Measurements from ENCODE around the gene MRM1. TPM values are rescaled to one million over a fixed set of nuclear protein-coding genes. Genes with fewer than 3 reads are reported as not detected.

Gene MRM1, protein sequence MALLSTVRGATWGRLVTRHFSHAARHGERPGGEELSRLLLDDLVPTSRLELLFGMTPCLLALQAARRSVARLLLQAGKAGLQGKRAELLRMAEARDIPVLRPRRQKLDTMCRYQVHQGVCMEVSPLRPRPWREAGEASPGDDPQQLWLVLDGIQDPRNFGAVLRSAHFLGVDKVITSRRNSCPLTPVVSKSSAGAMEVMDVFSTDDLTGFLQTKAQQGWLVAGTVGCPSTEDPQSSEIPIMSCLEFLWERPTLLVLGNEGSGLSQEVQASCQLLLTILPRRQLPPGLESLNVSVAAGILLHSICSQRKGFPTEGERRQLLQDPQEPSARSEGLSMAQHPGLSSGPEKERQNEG
- total RNA-seq, result 10 to 100 TPM in 2 of 4 donors, 1 to 10 TPM in 2; 8.8 to 13.9 (median 10.8) TPM

DNA sequence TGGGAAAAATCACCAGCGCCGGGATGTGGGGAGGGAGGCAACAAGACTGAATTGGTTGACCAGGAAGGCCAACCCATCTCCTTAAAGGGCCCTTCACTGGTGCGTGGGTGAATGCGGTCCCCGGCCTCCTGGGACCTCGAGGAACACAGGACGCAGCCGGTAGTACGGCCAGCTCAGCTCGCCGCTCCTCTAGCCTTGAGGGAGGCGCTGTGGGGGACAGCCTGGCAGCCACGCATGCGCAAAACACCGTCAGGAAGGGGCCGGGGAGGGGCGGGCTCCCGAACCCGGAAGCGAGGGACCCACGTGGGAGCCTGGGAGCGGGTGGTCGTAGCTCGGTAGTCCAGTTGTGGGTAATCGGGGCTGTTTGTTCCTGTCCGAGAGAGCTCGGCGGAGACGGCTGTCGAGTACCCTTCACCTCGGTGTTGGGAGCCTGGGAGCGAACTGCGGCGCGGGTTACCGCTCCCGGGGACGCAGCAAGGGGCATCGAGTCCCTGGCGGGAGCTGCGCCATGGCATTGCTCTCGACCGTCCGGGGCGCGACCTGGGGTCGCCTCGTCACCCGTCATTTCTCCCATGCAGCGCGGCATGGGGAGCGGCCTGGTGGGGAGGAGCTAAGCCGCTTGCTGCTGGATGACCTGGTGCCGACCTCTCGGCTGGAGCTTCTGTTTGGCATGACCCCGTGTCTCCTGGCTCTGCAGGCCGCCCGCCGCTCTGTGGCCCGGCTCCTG lies at the start of gene MRM1:
TSS of gene MRM1 (plus strand) at position 281 of the 727 bp plus-strand sequence. CDS start at position 509, 228 bp downstream.
- peak within 1 kb of the TSS; percentile 76 to 95 (median 90) for H3K27ac ChIP-seq
- intact Hi-C loops (cut with DNase I; ENCODE audit: low total_unique reads), result loop anchor here (1.0 to 10.0 kb wide), 6 partner anchors 10 to 445 kb away; partner anchors contain the start of genes AATF, DHRS11, GGNBP2 and ZNHIT3
- H3K4me1 ChIP-seq, result peaks cover 12 to 23% of the 10 kb centered on the region in 2 donors
- TF ChIP-seq, protein P1, sequence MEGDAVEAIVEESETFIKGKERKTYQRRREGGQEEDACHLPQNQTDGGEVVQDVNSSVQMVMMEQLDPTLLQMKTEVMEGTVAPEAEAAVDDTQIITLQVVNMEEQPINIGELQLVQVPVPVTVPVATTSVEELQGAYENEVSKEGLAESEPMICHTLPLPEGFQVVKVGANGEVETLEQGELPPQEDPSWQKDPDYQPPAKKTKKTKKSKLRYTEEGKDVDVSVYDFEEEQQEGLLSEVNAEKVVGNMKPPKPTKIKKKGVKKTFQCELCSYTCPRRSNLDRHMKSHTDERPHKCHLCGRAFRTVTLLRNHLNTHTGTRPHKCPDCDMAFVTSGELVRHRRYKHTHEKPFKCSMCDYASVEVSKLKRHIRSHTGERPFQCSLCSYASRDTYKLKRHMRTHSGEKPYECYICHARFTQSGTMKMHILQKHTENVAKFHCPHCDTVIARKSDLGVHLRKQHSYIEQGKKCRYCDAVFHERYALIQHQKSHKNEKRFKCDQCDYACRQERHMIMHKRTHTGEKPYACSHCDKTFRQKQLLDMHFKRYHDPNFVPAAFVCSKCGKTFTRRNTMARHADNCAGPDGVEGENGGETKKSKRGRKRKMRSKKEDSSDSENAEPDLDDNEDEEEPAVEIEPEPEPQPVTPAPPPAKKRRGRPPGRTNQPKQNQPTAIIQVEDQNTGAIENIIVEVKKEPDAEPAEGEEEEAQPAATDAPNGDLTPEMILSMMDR (IDR thresholded peaks at IDR 0.05 in 4 of 5, conservative IDR thresholded peaks at IDR 0.05 in 1 of 5), result peak in 1 of 5 experiments; percentile 21
- TF ChIP-seq POLR2A (IDR thresholded peaks at IDR 0.05), result peak; percentile 40 to 66
- H3K27me3 ChIP-seq, result no peaks in the 10 kb centered on the region
- in situ Hi-C loops (cut with MboI; ENCODE audit: low sequenced_read_pairs in 4 of 4), result loop anchor here in 1 of 4 donors (25.0 kb wide), 1 partner anchor 361 kb away; no protein-coding TSS in a partner anchor
- H3K36me3 ChIP-seq, result no peaks in the 10 kb centered on the region
- DNase-seq, result peak; percentile 86 to 92
- peak within 1 kb of the TSS; percentile 82 to 100 (median 88) for H3K4me3 ChIP-seq
- no peaks in the 10 kb centered on the region for H3K9me3 ChIP-seq
- ATAC-seq, result peak; percentile 92 to 93

DNA sequence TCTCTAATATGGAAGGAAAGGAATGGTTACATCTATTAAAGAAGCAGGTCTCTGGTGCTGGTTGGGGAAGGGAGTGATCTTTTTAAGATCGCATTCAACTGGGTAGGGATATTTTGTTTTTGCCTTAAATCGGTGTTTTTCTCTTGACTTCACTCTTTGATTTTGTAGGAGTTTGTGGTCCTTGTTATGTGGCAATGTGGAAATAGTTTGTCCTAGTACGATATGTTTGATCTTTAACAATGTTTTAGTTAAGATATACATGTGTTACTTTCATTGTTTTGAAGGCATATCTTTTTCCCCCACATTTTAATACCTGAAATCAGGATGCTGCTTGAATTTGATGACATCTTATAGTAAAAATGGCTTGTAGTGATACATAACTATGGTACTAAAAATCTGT lies 47.9 kb upstream of the MRM1 start:
- TF ChIP-seq POLR2A (IDR thresholded peaks at IDR 0.05), result no peak
- TF ChIP-seq, protein P1 (IDR thresholded peaks at IDR 0.05 in 4 of 5, conservative IDR thresholded peaks at IDR 0.05 in 1 of 5), result no peak
- H3K27ac ChIP-seq, result no peak overlapping the region
- peaks cover 21 to 43% of the 10 kb centered on the region in 2 donors for H3K4me1 ChIP-seq
- ATAC-seq (no peak), DNase-seq (no peak)
- intact Hi-C loops (cut with DNase I; ENCODE audit: low total_unique reads) (no loop called here), in situ Hi-C loops (cut with MboI; ENCODE audit: low sequenced_read_pairs in 4 of 4) (no loop called here)
- no peaks in the 10 kb centered on the region for H3K27me3 ChIP-seq
- no peak overlapping the region for H3K4me3 ChIP-seq
- H3K9me3 ChIP-seq, result no peaks in the 10 kb centered on the region
- peaks cover 0 to 24% of the 10 kb centered on the region in 2 donors for H3K36me3 ChIP-seq

DNA sequence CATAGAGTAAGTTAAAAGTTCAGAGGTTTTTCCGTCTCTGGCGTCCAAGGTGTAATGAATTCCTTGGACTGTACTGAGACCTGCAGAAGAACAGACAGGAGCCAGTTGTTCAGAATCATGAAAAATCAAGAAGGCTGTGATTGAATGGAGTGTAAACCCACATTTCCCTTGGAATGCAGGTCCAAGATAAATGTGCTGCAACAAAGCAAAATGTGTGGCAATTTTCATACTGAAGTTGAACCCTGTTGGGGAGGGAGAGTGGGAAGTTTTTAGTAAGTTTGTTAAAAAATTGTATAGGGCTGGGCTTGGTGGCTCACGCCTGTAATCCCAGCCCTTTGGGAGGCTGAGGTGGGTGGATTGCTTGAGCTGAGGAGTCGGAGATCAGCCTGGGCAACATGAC lies 35.3 kb upstream of the MRM1 start:
- no peak overlapping the region for H3K4me3 ChIP-seq
- intact Hi-C loops (cut with DNase I; ENCODE audit: low total_unique reads), result no loop called here
- H3K4me1 ChIP-seq, result no peaks in the 10 kb centered on the region
- TF ChIP-seq POLR2A (IDR thresholded peaks at IDR 0.05), result no peak
- TF ChIP-seq, protein P1 (IDR thresholded peaks at IDR 0.05 in 4 of 5, conservative IDR thresholded peaks at IDR 0.05 in 1 of 5), result no peak
- in situ Hi-C loops (cut with MboI; ENCODE audit: low sequenced_read_pairs in 4 of 4), result no loop called here
- H3K9me3 ChIP-seq, result no peaks in the 10 kb centered on the region
- ATAC-seq, result no peak
- H3K27ac ChIP-seq, result no peak overlapping the region
- peaks cover 0 to 84% of the 10 kb centered on the region in 2 donors for H3K36me3 ChIP-seq
- DNase-seq, result no peak
- H3K27me3 ChIP-seq, result no peaks in the 10 kb centered on the region

DNA sequence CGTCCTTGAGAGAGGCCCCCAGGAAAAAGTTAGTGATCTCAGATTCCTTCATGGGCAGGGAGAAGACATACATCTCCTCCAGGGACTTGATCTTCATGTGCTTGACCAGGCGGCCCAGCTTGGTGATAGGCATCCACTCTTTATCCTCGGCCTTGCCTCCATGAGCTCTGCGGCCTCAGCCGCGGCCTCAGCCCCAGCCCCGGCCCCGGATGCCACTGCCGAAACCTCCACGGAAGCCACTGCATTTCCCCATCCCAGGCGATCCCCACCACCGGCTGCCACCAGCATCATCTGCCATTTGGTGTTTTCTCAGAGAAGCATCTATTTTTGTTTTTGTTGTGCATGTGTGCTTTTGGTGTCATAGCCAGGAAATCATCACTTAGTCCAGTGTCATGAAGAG lies 26.4 kb upstream of the MRM1 start:
- no peak for DNase-seq
- in situ Hi-C loops (cut with MboI; ENCODE audit: low sequenced_read_pairs in 4 of 4) (no loop called here), intact Hi-C loops (cut with DNase I; ENCODE audit: low total_unique reads) (no loop called here)
- H3K9me3 ChIP-seq, result no peaks in the 10 kb centered on the region
- TF ChIP-seq POLR2A (IDR thresholded peaks at IDR 0.05), result no peak
- TF ChIP-seq, protein P1 (IDR thresholded peaks at IDR 0.05 in 4 of 5, conservative IDR thresholded peaks at IDR 0.05 in 1 of 5), result no peak
- peaks cover 0 to 49% of the 10 kb centered on the region in 2 donors for H3K36me3 ChIP-seq
- no peaks in the 10 kb centered on the region for H3K4me1 ChIP-seq
- H3K27me3 ChIP-seq, result no peaks in the 10 kb centered on the region
- H3K4me3 ChIP-seq, result no peak overlapping the region
- ATAC-seq, result no peak
- no peak overlapping the region for H3K27ac ChIP-seq

Measured in gastrocnemius medialis (tissue), 4 donors.